SHP77 treated with DMSO at 0.1 percent for 48 hours (cell line): Measurements from ENCODE around the gene SETD7.
A peak's percentile ranks its signal among the peaks of the same experiment; 100 is the strongest.

ENCODE experiments used
- DNase-seq: peaks from one replicate; lab custom pipeline; 2025; lab: John Stamatoyannopoulos, UW

SETD7 gene

GRCh38 chr4:139556071-139556723 is at the start of gene SETD7:
Gene SETD7, minus strand, starts transcription at chr4:139556219. Its CDS starts 82 bp downstream, at chr4:139556137.
- no peak for DNase-seq

DNA sequence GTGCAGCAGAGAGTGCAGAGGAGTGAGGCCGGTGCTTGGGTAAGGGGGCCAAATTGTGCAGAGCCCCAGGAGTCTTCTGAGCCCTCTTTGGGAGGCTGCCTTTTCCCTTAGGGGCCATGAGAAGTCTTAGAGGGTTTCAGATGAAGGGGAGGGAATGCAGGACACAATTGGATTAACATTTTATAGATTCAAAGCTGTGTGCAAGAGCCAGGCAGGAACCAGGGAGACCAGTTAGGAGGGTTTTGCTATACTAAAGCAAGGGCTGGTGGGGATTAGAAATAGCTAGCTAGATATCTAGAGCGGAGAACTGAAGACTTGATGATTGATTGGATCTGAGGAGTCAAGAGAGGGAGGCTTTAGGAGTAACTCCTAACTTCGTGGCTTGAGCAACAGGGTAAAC is 49.5 kb upstream of the SETD7 start:
- DNase-seq: no peak

- no peak for DNase-seq
Measured at GRCh38 chr4:139603576-139604410, 47.8 kb upstream of the SETD7 start.

DNA sequence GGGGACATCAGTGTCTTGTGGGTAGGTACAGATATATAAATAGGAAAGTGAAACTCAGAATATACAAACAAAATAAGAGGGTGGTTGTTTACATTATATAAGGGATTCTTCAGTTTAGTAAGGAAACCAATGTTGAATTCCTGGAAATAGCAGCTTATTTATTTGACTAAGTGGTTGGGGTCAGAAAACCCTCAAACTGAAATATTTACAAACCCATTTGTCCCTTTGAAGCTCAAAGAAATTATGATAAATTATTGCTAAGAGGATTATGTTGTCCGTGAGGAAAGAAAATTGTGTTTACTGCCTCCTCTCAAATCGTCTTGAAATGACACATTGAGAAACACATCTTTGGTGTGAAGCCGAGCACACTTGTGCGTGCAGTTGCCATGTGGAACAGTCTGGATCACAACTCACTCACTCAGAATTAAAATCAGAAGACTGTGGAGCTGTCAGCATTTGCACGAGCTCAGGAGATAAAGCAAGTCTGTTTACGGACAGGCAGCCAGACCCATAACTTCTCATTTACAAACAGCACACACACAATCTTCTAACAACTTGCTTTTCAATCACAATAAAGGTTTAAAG is 46.8 kb upstream of the SETD7 start:
- DNase-seq: no peak

DNA sequence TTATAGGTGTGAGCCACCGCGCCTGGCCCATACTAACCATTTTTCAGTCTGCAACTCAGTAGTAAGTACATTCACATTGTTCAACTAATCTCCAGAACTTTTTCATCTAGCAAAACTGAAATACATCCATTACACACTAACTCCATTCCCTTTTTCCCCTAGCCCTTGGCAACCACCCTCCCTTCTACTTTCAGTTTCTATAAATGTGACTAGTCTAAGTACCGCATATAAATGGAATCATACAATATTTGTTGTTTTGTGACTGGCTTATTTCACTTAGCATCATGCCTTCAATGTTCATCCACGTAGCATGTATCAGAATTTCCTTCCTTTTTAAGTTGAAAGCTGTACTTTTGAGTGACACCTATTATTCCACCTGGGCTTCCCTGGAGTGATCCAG is 44.6 kb upstream of the SETD7 start:
- DNase-seq: no peak

GRCh38 chr4:139599594-139600374 is 43.8 kb upstream of the SETD7 start:
- DNase-seq: peak; percentile 32

- no peak for DNase-seq
Measured at GRCh38 chr4:139599076-139599475, 43.1 kb upstream of the SETD7 start.

- DNase-seq: no peak
Measured at GRCh38 chr4:139596684-139597279, 40.8 kb upstream of the SETD7 start.

DNA sequence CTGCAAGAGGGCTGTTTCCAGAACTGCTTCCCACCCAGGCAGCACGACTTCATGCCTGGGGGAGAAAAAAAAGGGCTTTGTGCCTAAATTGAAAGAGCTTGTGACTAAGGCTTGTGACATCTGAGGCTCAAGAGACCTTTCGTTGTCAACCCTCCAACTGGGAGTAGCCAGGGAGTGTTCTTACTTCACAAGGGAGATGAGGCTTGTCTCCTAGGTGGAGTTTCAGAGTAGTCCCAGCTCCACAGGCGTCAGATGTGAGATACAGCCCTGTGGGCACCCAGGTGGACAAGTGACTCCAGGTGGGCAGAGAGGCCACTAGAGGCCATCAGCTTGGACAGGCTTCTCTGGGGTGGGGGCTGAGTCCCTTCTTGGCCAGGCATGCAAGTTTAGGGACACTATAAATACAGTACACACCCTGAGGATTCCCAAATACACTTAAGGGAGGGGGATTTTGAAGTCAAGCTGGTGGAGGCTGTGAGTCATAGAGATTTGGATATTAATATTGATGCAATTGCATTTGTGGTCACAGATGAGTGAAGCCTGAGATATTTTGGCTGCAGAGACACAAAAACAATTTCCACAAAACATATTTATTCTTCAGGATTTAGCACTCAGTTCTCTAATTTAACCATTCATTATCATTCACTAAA is 40.1 kb upstream of the SETD7 start:
- no peak for DNase-seq

DNA sequence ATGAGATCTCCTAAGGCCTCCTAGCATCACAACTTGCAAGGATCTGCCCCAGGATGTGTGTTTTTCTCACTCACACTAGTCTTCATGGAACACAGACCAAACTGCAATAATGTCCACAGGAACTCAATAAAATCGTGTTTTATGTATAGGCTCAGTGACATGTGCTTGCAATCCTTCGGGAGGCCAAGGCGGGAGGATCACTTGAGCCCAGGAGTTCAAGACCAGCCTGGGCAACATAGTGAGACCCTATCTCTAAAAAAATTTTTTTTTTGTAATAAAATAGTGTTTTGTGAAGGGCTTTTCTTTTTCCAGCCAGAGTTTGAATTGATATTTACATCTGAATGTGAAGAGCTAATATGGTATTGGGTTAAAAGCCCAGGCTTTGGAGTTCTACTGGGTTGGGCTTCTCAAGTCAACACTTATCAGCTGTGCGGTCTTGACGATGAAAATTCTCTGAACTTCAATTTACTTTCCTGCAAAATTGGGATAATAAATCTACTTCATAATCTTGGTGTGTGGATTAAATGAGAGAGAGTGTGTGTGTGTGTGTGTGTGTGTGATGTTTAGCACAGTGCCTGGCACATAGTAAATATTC is 38.7 kb upstream of the SETD7 start:
- DNase-seq: no peak

DNA sequence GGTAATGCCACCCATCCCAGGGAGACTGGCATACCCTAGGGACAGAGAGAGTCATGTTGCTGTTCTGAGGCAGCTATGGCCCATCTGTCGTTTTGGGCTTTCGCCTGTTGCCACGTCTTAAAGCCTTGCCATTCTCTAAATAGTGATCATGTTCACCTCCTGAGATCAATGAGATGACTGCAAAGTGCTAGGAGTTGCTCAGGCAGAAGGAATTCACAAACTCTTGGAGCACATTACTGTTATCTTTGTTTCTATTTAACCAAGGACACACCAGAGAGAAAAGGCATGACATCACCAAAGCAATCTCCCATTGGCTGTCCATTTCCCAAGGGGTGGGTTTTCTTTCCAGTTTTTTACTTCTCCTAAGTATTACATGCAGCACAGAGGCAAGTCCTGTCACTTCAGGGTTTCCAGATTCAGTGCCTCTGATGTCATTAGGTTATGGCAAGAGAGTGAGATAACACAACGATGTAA is 37.1 kb upstream of the SETD7 start:
- no peak for DNase-seq

DNA sequence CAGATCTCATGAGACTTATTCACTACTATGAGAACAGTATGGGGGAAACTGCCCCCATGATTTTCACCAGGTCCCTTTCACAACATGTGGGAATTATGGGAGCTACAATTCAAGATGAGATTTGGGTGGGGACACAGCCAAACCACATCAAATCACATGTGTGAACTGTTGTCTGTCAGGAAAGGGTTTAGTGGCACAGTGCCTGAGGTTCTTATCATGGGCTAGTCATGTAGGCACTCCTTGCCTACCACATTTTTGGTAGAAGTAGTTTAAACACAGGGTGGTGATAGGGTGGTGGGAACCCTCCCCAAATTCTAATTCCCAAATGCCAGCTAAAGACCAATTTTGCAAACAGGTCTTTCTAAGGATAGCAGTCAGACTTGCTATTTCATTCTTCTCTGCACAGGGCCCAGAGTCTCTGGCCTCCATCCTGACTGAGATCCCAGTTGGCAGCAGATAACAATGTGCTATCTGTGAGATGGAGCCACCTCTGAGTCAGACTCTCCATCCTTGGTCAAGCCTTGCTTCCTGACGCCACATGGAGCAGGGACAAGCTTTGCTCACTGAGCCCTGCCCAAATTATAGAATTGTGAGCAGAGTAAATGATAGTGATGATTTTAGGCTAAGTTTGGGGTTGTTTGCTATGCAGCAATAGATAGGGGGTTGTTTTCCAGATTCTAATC is 33.5 kb upstream of the SETD7 start:
- no peak for DNase-seq

GRCh38 chr4:139587446-139587845 is 31.4 kb upstream of the SETD7 start:
- no peak for DNase-seq

DNA sequence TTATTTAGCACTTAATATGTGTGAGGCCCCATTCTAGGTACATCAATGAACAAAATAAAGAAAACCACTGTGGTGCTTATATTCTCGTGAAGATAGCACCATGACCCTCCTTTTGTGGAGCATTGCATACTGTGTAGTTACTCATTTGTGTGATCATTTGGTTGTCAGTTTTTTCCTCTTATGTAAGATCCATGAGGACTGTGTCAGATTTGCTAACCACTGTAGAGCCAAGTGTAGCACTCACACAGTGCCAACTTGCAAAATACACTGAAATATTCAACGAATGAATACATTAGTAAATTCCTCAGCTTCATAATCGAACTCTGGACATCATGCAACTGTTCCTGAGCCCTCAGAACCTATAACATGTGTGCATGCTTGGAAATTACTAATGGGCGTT is 29.5 kb upstream of the SETD7 start:
- no peak for DNase-seq

GRCh38 chr4:139584784-139585183 is 28.8 kb upstream of the SETD7 start:
- no peak for DNase-seq

DNA sequence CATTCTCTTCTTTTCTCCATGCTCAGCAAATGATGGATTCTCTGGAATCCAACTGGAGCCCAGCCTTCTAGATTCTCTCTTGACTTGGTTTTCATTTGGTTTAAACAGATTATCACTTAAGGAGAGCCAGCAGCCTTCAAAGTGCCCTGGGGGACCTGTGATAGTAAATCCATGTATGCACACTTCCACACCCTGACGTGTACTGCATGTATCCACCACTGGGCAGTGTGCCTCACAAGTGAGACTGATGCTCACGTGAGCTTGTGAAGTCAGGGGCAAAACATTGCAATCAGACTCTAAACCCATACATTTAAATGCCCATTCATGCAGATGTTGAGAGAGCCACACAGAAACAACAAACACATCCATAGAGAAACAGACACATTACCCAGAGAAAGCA is 28.0 kb upstream of the SETD7 start:
- DNase-seq: no peak

DNA sequence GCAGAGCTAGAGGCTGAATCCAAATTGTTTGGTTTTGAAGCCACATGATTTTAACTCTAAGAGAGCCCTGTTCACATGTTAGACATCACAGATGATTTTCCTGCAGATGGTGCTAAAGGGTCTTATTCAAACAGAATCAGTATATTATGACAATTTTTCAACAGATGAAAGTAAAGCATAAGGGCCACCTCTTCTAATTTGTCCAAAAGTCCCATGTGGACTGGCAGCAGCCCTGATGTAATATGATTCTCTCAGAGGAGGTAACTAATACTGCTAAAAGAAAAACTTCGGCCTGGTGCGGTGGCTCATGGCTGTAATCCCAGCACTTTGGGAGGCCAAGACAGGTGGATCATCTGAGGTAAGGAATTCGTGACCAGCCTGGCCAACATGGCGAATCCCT is 26.0 kb upstream of the SETD7 start:
- no peak for DNase-seq

- DNase-seq: no peak
Measured at GRCh38 chr4:139581096-139581495, 25.1 kb upstream of the SETD7 start.

GRCh38 chr4:139576219-139576618 is 20.2 kb upstream of the SETD7 start:
- no peak for DNase-seq

DNA sequence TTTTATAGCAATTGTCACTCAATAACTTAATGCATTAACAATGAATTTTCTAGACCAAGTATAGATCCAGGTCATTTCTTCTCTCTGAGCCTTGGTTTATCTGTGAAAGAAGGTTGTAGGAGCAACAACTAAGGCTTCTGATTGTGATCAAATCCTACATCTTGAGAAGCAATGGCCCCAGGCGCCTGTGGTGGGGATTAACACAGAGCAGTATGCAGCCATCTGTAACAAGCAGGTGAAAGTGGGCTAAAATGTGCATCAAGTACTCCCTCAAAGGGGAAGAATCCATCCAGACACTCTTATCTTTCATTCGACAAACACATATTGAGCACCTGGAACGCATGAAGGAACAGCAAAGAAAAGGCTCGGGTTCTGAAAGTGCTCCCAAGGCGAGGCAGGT is 19.1 kb upstream of the SETD7 start:
- DNase-seq: no peak
